Measurements from ENCODE around the gene ZNF8.
"Not testable (repeated sequence)": the region's sequence is repeated elsewhere in the genome, so short reads cannot be mapped to it uniquely, and the experiment has no call there.

Gene ZNF8

GRCh38 chr19:58278541-58279041 lies at the start of gene ZNF8:
ZNF8 (plus strand) TSS chr19:58278955; CDS start chr19:58279082, 127 bp downstream.
- DNase-seq, result peak; percentile 95

GRCh38 chr19:58229255-58229639 lies 49.5 kb upstream of the ZNF8 start:
- peak; percentile 2 for DNase-seq

- no peak for DNase-seq
These were observed 41.4 kb upstream of the ZNF8 start for GRCh38 chr19:58237324-58237723.

GRCh38 chr19:58243351-58243750 lies 35.4 kb upstream of the ZNF8 start:
- no peak for DNase-seq

- no peak for DNase-seq
These were observed 29.9 kb upstream of the ZNF8 start for GRCh38 chr19:58248886-58249285.

GRCh38 chr19:58252102-58252685 lies 26.6 kb upstream of the ZNF8 start:
- DNase-seq, result no peak

- not testable (repeated sequence) for DNase-seq
These were observed 20.5 kb upstream of the ZNF8 start for GRCh38 chr19:58258259-58258658.

GRCh38 chr19:58261600-58261967 lies 17.2 kb upstream of the ZNF8 start:
- no peak for DNase-seq

- DNase-seq, result no peak
These were observed 16.5 kb upstream of the ZNF8 start for GRCh38 chr19:58261968-58262921.

- DNase-seq, result no peak
These were observed 15.8 kb upstream of the ZNF8 start for GRCh38 chr19:58262922-58263296.

GRCh38 chr19:58265100-58265499 lies 13.7 kb upstream of the ZNF8 start:
- DNase-seq, result no peak

GRCh38 chr19:58268344-58268743 lies 10.4 kb upstream of the ZNF8 start:
- no peak for DNase-seq

- no peak for DNase-seq
These were observed 4.0 kb upstream of the ZNF8 start for GRCh38 chr19:58274771-58275201.

- DNase-seq, result no peak
These were observed 3.2 kb upstream of the ZNF8 start for GRCh38 chr19:58275564-58275963.

GRCh38 chr19:58277197-58277596 lies 1.6 kb upstream of the ZNF8 start:
- no peak for DNase-seq

- DNase-seq, result peak; percentile 46
These were observed 811 bp upstream of the ZNF8 start for GRCh38 chr19:58277748-58278540.

- DNase-seq, result no peak
These were observed 528 bp downstream of the ZNF8 start for GRCh38 chr19:58279042-58279924.

- no peak for DNase-seq
These were observed 1.2 kb downstream of the ZNF8 start for GRCh38 chr19:58279925-58280316.

GRCh38 chr19:58284199-58284598 lies 5.4 kb downstream of the ZNF8 start:
- no peak for DNase-seq

GRCh38 chr19:58291943-58292342 lies 13.2 kb downstream of the ZNF8 start:
- DNase-seq, result no peak

- no peak for DNase-seq
These were observed 16.1 kb downstream of the ZNF8 start for GRCh38 chr19:58294743-58295374.

- no peak for DNase-seq
These were observed 17.3 kb downstream of the ZNF8 start for GRCh38 chr19:58296104-58296503.
